NCI-H1092 (cell line): ENCODE data around the gene CPLANE1.

Source experiments
- DNase-seq: peaks from one replicate; lab custom pipeline; 2025; lab: John Stamatoyannopoulos, UW

CPLANE1 gene

GRCh38 chr5:37064442-37064841 lies 184.7 kb downstream of the CPLANE1 start:
- no peak for DNase-seq

GRCh38 chr5:37063739-37064138 lies 185.4 kb downstream of the CPLANE1 start:
- no peak for DNase-seq

- no peak for DNase-seq
These were observed 189.1 kb downstream of the CPLANE1 start for GRCh38 chr5:37060030-37060429.

DNA sequence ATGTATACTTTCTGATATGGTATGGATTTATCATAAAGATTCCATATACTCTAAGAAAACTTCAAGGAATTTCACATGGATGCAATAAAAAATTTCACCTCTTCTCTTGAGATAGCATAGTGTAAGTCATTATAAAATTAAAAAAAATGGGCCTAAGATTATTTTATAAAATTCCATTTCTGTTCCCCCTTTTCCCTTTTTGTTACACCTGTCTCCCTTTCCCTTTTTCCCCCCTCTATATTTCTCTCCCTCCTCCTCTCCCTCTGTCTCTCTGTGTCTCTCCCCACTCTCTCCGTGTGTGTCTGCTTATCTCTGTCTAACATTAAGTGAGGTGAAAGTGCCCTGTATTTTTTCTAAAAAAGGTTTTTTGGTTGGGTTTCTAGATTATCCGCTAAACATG lies 192.4 kb downstream of the CPLANE1 start:
- no peak for DNase-seq
